Putamen (tissue), 1 donor: ENCODE results near the gene PLEKHA1.

Source experiments
- DNase-seq: peaks from one replicate; pipeline ENCODE4 v3.0.0-alpha.2; 2016; ENCODE audit warnings: low spot score

PLEKHA1 gene

DNA sequence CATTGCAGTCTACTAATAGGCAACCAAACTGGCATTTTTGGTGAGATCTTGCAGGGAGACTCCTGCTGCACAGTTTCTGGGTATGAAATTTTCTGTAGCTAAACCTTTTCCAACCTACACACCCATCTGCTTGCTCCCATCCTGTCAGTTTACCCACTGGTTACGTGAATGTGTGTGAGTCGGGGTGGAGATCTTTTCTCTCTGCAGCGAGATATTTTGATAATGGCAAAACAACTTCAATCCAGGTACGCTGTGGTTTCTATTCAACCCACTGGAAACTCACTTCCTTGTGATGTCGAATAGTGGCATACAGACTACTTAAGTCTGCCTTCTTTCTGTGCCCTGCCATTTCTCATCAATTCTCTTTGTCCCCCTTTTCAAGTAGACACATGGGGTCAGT lies 4.5 kb downstream of the PLEKHA1 start:
- DNase-seq, result peak; percentile 63

DNA sequence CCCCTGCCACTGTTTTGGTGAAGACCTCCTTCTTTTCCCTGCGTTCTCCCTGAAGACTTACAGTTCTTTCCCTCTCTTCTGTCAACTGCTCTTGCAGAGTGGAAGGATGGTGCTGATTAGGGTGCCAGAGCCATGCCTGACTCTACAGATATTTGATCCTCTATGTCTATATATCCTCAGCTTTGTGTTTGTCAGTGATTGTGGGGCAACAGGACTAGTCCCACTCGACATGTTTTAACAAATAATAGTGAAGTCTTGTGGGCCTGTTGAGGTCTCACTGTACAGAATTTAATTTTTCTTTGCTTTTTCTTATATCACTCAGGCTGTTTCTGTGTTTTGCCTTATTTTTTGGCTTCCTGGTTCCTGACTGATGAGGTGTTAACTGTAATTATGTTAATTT lies 5.0 kb downstream of the PLEKHA1 start:
- DNase-seq, result no peak

- DNase-seq, result no peak
These were observed 6.2 kb downstream of the PLEKHA1 start for GRCh38 chr10:122380703-122381102.

DNA sequence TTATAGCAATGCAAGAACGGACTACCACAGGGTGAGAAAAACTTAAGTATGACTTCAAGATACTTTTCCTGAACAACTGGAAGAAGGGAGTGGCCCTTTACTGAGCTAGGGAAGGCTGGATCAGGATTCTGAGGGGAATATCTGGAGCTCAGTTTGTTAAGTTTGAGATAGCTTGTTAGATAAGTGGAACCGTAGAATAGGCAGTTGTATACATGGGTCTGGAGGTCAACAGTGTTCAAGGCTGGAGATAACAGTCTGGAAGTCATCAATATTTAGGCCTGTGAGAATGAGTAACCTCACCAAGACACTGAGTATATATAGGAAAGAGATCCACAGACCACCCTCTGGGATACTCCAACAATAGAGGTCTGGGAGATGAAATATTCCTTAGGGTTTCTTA lies 7.2 kb downstream of the PLEKHA1 start:
- no peak for DNase-seq

DNA sequence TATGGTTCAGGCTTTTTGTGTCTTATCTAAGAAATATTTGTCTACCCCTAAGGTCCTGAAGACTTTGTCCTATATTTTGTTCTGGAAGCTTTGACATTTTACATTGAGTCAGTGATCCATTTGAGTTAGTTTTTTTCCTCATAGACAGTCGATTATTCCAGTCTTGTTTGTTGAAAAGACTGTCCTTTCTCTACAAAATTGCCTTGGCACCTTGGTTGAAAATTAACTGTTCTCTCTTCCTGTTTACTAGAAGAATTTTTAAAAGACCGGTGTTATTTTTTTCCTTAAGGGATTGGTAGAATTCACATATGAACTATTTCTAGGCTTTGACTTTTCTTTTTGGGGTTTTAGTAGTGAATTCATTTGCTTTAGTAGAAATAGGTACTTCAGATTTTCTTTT lies 12.0 kb downstream of the PLEKHA1 start:
- no peak for DNase-seq

DNA sequence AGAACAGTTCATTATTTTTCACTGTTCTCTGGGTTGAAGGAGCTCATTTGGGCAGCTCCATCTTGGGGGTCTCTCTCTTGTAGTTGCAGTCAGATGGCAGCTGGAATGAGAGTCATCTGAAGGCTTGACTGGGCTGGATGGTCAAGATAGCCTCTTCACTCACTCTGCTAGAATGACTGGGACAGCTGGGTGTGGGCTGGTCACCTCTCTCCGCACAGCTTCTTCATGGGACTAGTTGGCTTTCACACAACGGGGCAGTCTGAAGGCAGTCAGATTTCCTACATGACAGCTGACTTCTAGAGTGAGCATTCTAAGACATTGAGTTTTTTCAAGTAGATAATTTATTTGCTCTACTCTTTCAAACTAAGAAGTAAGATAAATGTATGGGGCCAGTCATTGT lies 13.1 kb downstream of the PLEKHA1 start:
- no peak for DNase-seq

- no peak for DNase-seq
These were observed 13.9 kb downstream of the PLEKHA1 start for GRCh38 chr10:122388287-122388997.

DNA sequence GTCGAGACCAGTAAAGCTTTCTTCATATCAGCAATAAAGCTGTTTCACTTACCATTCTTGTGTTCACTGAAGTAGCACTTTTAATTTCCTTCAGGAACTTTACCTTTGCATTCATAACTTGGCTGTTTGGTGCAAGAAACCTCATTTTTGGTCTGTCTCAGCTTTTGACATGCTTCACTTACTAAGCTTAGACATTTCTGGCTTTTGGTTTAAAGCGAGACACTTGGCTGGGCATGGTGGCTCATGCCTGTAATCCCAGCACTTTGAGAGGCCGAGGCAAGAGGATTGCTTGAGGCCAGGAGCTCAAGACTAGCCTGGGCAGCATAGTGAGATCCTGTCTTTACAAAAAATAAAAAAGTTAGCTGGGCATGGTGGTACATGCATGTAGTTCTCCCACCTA lies 15.8 kb downstream of the PLEKHA1 start:
- no peak for DNase-seq

GRCh38 chr10:122390679-122391078 lies 16.2 kb downstream of the PLEKHA1 start:
- DNase-seq, result no peak

GRCh38 chr10:122391875-122392274 lies 17.4 kb downstream of the PLEKHA1 start:
- DNase-seq, result no peak

- DNase-seq, result no peak
These were observed 18.3 kb downstream of the PLEKHA1 start for GRCh38 chr10:122392835-122393234.

GRCh38 chr10:122393288-122393687 lies 18.8 kb downstream of the PLEKHA1 start:
- DNase-seq, result no peak

GRCh38 chr10:122402548-122403131 lies 28.1 kb downstream of the PLEKHA1 start:
- no peak for DNase-seq

GRCh38 chr10:122404576-122404975 lies 30.1 kb downstream of the PLEKHA1 start:
- DNase-seq, result no peak

DNA sequence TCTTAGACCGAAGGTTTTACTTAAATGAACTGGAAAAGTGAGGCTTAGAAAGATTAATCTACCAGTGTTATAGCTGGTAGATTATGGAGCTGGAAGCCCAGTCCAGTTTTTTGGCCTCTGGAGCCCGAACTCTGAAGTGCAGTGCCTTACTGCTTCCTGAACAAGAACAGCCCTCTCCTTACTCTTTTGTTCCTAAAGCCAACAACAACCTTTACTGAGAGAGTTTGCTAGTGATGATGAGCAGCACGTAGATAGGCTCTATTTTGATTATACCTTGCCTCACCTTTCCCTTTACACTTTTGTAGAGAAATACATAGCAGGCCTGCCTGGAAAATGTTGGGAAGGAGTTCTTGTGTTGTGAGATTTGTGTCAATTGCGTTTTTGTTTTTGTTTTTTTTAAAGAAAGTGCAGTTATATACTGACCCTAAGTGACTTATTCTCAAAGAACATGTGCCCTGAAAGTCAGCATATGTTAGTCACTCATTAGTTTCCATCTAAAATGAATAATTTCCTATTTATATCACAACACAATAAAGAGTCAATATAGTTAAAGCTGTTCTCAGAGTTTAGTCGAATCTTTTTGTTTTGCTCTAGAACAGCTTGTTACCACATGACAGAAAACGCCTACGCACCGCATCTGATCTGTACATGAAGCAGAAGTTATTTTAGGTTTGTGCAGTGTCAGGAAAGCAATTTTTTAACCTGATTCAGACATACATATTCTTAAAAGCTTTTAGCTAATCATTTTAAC lies 33.0 kb downstream of the PLEKHA1 start:
- peak; percentile 58 for DNase-seq

DNA sequence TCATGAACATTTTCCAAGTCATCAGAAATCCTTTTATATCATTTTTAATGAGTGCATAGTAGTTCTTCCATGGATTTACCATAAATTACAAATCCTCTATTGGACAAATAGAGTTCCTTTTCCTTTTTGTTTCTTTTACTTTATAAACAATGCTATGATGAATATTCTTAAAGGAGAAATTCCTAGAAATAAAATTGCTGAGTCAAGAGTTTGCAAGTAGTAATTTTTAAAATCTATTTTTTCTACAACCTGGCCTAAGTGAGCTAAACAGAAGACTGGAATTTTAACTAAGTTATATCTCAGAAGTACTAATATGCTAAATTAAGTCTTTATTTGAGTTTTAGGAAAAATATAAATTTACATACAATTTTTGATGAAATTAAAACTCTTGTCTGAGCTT lies 38.8 kb downstream of the PLEKHA1 start:
- no peak for DNase-seq

DNA sequence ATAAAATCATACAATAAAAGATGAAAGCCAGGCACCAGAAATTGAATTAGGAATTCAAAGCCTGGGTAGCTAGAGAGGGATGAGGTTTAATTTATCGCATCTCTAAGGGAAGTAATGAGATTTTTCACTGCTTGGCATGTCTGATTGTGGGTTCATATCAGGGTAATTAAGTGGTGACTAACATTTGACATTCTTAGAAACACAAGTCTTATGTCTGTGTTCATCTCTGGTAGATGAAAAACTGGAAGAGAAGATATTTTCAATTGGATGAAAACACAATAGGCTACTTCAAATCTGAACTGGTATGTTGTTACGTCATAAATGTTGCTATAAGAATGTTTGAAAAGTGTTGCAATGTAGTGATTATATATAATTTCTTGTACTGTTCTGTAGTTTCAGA lies 43.2 kb downstream of the PLEKHA1 start:
- no peak for DNase-seq

GRCh38 chr10:122419016-122419415 lies 44.5 kb downstream of the PLEKHA1 start:
- no peak for DNase-seq

- DNase-seq, result no peak
These were observed 45.5 kb downstream of the PLEKHA1 start for GRCh38 chr10:122419876-122420623.

DNA sequence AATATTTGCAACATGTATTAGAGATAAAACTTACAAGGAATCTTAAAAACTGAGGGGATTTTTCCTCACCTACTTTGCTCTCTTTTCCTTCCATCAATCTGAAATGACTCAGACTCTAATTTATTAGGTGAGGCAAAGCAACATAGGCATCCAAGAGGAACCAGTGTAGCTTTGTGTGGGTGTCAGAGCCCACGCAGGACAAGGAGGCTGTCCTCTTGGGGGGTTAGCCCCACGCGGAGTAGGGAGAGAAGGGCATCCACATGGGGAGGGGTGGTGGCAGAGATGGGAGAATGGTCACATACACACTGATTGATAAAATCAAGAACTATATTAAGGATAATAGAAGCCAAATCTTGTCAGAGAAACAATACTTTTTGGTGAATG lies 46.1 kb downstream of the PLEKHA1 start:
- peak; percentile 36 for DNase-seq

GRCh38 chr10:122421054-122421625 lies 46.6 kb downstream of the PLEKHA1 start:
- DNase-seq, result no peak

- no peak for DNase-seq
These were observed 47.2 kb downstream of the PLEKHA1 start for GRCh38 chr10:122421742-122422141.
